NK-92 treated with Interleukin-12 subunit alpha and Interleukin-12 subunit beta, amount 100 ng/mL, for 24 hours (cell line): ENCODE data around the gene CHEK2.
"Not testable (repeated sequence)": the region's sequence is repeated elsewhere in the genome, so short reads cannot be mapped to it uniquely, and the experiment has no call there.

Experiments
- DNase-seq: peaks from one replicate; lab custom pipeline; 2025; lab: John Stamatoyannopoulos, UW

Gene CHEK2

GRCh38 chr22:28689796-28690195 lies 51.8 kb downstream of the CHEK2 start:
- DNase-seq, result not testable (repeated sequence)

- DNase-seq, result not testable (repeated sequence)
Observed at GRCh38 chr22:28682966-28683365, 58.7 kb downstream of the CHEK2 start.

- DNase-seq, result not testable (repeated sequence)
Observed at GRCh38 chr22:28680813-28681490, 60.7 kb downstream of the CHEK2 start.

- not testable (repeated sequence) for DNase-seq
Observed at GRCh38 chr22:28679611-28680287, 61.9 kb downstream of the CHEK2 start, which contains the start of gene TTC28. TTC28 (minus strand) TSS chr22:28679840; CDS start chr22:28679723, 117 bp downstream.

GRCh38 chr22:28678778-28679610 lies 62.6 kb downstream of the CHEK2 start:
- DNase-seq, result not testable (repeated sequence)

GRCh38 chr22:28678170-28678569 lies 63.5 kb downstream of the CHEK2 start:
- DNase-seq, result not testable (repeated sequence)

GRCh38 chr22:28674121-28674563 lies 67.5 kb downstream of the CHEK2 start:
- peak; percentile 20 for DNase-seq

GRCh38 chr22:28670756-28671155 lies 70.9 kb downstream of the CHEK2 start:
- no peak for DNase-seq

- no peak for DNase-seq
Observed at GRCh38 chr22:28670161-28670560, 71.5 kb downstream of the CHEK2 start.

- no peak for DNase-seq
Observed at GRCh38 chr22:28669387-28669786, 72.2 kb downstream of the CHEK2 start.

- not testable (repeated sequence) for DNase-seq
Observed at GRCh38 chr22:28663569-28663942, 78.1 kb downstream of the CHEK2 start.

- no peak for DNase-seq
Observed at GRCh38 chr22:28658448-28658847, 83.2 kb downstream of the CHEK2 start.

GRCh38 chr22:28656181-28656580 lies 85.4 kb downstream of the CHEK2 start:
- DNase-seq, result no peak

- no peak for DNase-seq
Observed at GRCh38 chr22:28650463-28650862, 91.2 kb downstream of the CHEK2 start.

- no peak for DNase-seq
Observed at GRCh38 chr22:28648792-28649191, 92.8 kb downstream of the CHEK2 start.

GRCh38 chr22:28647216-28647615 lies 94.4 kb downstream of the CHEK2 start:
- no peak for DNase-seq

- DNase-seq, result no peak
Observed at GRCh38 chr22:28639321-28639720, 102.3 kb downstream of the CHEK2 start.
